ENCODE results near the gene OR4C5.
"Not testable (repeated sequence)": the region's sequence is repeated elsewhere in the genome, so short reads cannot be mapped to it uniquely, and the experiment has no call there.

Gene OR4C5

GRCh38 chr11:48366365-48366764, at the start of gene OR4C5:
Gene OR4C5 (minus strand): TSS chr11:48366465. CDS start chr11:48366465, 0 bp downstream.
- no peak within 1 kb of the TSS for H3K4me3 ChIP-seq (replicated peaks; ENCODE audit: low read depth, low read length)
- no peak for TF ChIP-seq CTCF (IDR thresholded peaks at IDR 0.05; ENCODE audit: low read depth, low read length, missing control alignments)
- DNase-seq (ENCODE audit: extremely low read depth, low read depth), result no peak

GRCh38 chr11:48384670-48385069, 18.4 kb upstream of the OR4C5 start:
- TF ChIP-seq CTCF (IDR thresholded peaks at IDR 0.05; ENCODE audit: low read depth, low read length, missing control alignments), result peak; percentile 32
- no peak for DNase-seq (ENCODE audit: extremely low read depth, low read depth)
- H3K4me3 ChIP-seq (replicated peaks; ENCODE audit: low read depth, low read length), result no peak overlapping the region

- not testable (repeated sequence) for DNase-seq (ENCODE audit: extremely low read depth, low read depth); H3K4me3 ChIP-seq (replicated peaks; ENCODE audit: low read depth, low read length)
Observed at GRCh38 chr11:48384151-48384550, 17.9 kb upstream of the OR4C5 start.

DNA sequence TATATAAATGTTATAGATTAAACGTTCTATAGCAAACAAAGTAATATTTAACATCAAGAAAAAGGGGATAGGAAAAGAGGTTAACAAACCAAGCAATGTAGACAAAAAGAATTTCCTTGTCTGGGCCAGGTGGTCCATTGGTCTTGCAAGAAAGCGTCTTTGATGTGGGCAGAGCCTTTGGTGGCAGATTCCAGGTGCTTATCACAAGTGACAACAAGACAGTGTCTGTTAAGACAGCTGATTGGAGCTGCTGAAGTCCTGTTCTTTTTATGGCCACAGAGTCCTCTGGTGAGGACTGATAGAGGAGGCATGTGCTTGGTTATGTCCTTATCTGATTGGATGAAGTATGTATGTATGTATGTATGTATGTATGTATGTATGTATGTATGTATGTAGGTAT, 5.0 kb downstream of the OR4C5 start:
- not testable (repeated sequence) for DNase-seq (ENCODE audit: extremely low read depth, low read depth)

DNA sequence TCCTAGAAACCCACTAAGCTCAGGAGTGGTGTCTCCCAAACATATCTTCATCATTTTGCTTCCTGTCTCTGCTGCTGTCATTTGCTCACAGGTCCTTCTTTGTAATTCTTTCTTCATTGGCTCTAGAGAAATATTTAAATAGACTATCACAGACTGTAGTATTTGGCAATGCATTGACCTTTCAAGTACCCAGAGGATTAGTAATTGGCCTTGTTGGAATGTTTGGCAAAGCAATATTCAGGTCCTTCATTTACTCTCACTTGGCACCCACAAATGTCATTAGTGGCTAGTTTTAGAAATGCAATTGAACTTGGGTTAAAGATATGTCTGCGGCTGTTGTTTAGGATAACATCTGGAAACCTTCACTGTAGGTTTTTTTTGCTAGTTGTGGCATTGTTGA, 11.6 kb downstream of the OR4C5 start:
- no peak overlapping the region for H3K4me3 ChIP-seq (replicated peaks; ENCODE audit: low read depth, low read length)
- DNase-seq (ENCODE audit: extremely low read depth, low read depth), result no peak
- TF ChIP-seq CTCF (IDR thresholded peaks at IDR 0.05; ENCODE audit: low read depth, low read length, missing control alignments), result no peak

More for the DNA sequence above, 5.0 kb downstream of the OR4C5 start:
- H3K4me3 ChIP-seq (replicated peaks; ENCODE audit: low read depth, low read length), result not testable (repeated sequence)

DNA sequence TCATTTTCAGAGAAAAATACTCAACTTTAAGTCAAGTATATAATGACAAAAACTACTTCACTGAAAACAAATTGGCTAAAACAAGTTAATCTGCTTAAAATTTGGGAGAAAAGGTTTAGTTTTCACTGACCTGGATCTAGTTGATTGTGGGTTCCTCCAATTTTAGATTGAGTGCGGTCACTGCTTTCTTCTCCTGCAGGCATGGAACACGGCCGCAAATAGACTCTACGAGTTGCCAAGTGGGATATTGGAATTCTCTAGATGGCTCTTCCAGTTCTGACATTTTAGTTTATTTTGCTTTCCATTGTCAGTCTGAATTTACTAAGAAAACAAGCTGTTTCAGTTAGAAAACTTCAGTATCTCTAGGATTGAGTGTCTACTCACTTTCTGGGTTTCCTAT, 12.3 kb downstream of the OR4C5 start:
- no peak for TF ChIP-seq CTCF (IDR thresholded peaks at IDR 0.05; ENCODE audit: low read depth, low read length, missing control alignments)
- H3K4me3 ChIP-seq (replicated peaks; ENCODE audit: low read depth, low read length), result no peak overlapping the region
- DNase-seq (ENCODE audit: extremely low read depth, low read depth), result no peak

- DNase-seq (ENCODE audit: extremely low read depth, low read depth); H3K4me3 ChIP-seq (replicated peaks; ENCODE audit: low read depth, low read length): not testable (repeated sequence)
Observed at GRCh38 chr11:48346286-48346685, 20.0 kb downstream of the OR4C5 start.

DNA sequence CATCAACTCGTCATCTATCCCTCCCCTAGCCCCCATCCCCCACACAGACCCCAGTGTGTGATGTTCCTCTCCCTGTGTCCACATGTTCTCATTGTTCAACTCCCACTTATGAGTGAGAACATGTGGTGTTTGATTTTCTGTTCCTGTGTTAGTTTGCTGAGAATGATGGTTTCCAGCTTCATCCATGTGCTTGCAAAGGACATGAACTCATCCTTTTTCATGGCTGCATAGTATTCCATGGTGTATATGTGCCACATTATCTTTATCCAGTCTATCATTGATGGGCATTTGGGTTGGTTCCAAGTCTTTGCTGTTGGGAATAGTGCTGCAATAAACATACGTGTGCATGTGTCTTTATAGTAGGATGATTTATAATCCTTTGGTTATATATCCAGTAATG, 23.8 kb downstream of the OR4C5 start:
- H3K4me3 ChIP-seq (replicated peaks; ENCODE audit: low read depth, low read length); DNase-seq (ENCODE audit: extremely low read depth, low read depth): not testable (repeated sequence)

DNA sequence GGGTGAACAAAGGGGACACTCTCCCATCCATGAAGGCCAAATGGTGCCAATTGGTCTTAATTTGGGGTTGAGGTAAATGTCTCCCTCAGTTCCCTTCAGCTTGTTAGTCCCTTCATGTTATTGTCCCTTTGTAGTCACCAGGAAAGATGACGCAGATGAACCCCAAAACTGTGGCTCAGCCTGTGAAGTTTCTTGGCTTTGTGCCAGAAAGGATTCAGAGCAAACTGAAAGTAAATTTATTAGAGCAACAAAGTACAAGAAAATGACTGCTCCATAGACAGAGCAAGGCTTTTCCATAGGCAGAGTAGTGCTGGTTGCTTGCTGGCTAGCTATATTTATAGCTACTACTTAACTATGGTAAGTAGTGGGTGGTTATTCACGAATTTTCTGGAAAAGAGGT, 24.8 kb downstream of the OR4C5 start:
- DNase-seq (ENCODE audit: extremely low read depth, low read depth), result no peak
- TF ChIP-seq CTCF (IDR thresholded peaks at IDR 0.05; ENCODE audit: low read depth, low read length, missing control alignments), result no peak
- no peak overlapping the region for H3K4me3 ChIP-seq (replicated peaks; ENCODE audit: low read depth, low read length)

DNA sequence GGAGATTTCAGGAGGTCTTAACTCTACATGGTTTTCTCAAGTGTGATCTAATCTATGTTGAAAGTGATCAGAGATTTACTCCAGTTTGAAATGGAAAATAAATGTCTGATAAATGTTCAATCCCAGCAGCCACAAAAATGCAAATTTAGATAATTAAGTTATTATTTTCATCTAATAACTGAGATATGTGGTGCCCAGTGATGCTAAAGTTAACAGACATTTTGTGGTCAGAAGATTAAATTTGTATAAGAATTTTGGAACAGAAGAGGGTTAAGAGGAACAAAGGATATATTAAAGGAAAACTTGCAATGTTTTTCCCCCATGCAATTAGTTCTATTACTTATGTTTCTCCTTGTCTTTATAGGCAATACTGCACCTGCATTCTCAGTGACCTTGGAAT, 41.6 kb downstream of the OR4C5 start, which contains the start of gene OR4C3:
OR4C3 (plus strand) TSS at position 301 of the 400 bp plus-strand sequence. CDS start 102 bp downstream, outside the sequence.
- not testable (repeated sequence) for H3K4me3 ChIP-seq (replicated peaks; ENCODE audit: low read depth, low read length); DNase-seq (ENCODE audit: extremely low read depth, low read depth)

DNA sequence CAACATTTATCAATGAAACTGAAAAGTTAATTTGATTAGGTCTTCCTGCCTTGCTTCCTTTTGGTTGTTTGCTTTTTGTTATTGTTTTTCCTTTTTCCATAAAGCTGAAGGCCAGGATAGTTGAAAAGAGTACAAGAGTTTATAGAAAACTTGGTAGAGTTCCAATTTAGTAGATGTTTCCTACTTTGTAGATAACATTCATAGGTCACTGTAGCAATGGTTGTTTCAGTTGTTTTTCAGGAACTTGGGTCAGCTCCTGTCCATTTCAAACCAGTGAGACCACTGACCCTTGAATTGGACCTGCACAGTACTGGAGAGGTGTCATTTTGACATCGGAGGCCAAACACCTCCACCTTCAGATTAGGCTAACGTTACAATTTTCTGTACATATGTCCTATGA, 46.5 kb downstream of the OR4C5 start:
- DNase-seq (ENCODE audit: extremely low read depth, low read depth); H3K4me3 ChIP-seq (replicated peaks; ENCODE audit: low read depth, low read length): not testable (repeated sequence)

Measured in HFF-Myc (cell line).